Raji (cell line): ENCODE data around the gene GRIA3.

Experiments used
- POLR2A ChIP-seq: IDR thresholded peaks from 2 replicates; pipeline ENCODE4 v1.6.1; 2011; ENCODE audit warnings: low read depth, low read length, control low read depth; ENCODE audit not compliant: insufficient read depth

GRIA3 gene

DNA sequence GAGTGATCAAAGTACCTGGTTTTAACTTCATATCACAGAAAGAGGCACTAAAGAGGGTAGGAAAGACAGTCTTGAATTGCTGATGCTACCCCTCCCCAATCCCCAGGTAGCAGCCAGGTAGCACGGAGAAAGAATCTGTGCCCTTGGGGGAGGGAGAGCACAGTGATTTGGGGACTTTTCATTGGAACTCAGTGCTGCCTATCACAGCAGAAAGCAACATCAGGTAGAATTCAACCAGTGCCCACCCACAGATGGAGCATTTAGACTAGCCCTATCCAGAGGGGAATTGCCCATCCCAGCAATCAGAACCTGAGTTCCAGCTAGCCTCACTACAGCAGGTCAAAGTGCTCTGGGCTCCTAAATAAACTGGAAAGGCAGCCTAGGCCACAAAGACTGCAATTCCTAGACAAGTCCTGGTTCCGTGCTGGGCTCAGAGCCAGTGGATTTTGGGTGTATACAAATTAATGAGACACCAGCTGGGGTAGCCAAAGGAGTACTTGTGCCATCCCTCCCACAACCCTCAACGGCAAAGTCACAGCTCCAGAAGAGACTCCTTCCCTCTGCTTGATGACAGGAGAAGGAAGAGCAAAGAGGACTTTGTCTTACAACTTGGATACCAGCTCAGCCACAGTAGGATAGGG, 320.7 kb downstream of the GRIA3 start:
- no peak for TF ChIP-seq POLR2A

GRCh38 chrX:123513585-123514278, 329.7 kb downstream of the GRIA3 start:
- TF ChIP-seq POLR2A = no peak

GRCh38 chrX:123518791-123519190, 334.7 kb downstream of the GRIA3 start:
- TF ChIP-seq POLR2A = no peak

GRCh38 chrX:123525123-123525725, 341.1 kb downstream of the GRIA3 start:
- TF ChIP-seq POLR2A = no peak
